B cell (primary cell): ENCODE results near the gene SCN4B. TPM values are rescaled to one million over a fixed set of nuclear protein-coding genes. Genes with fewer than 3 reads are reported as not detected.

Experiments used
- ATAC-seq: fragments of 200-7000 bp; cut with Tn5 transposase; one replicate; pipeline ENCODE4 v1.10.0; 2021; ENCODE audit warnings: low read depth, mild to moderate bottlenecking, moderate number of reproducible peaks, moderate library complexity
- CTCF ChIA-PET: fragments of 350-600 bp; sonication (Branson Sonifier 250); formaldehyde crosslinking; loops from one replicate; lab custom pipeline; 2021; ENCODE audit warnings: antibody characterized with exemption, inconsistent platforms; lab: Charles Lee
- POLR2A ChIA-PET: fragments of 350-600 bp; sonication (Branson Sonifier 250); formaldehyde crosslinking; loops from one replicate; lab custom pipeline; 2021; ENCODE audit warnings: antibody characterized with exemption; lab: Charles Lee
- DNase-seq: peaks from one replicate; pipeline ENCODE4 v3.0.0; 2013
- H2AFZ ChIP-seq: 2 replicates; pipeline ENCODE4 v1.6.1; 2012; ENCODE audit warnings: mild to moderate bottlenecking, low read depth, low read length; ENCODE audit not compliant: insufficient read depth, poor library complexity, severe bottlenecking
- H3K27ac ChIP-seq, 2 donors: 1 replicate in 1 of 2; 2 replicates in 1 of 2; pipeline ENCODE4 v1.5.1; 2012 to 2013; ENCODE audit warnings: low read length in 2 of 2, mild to moderate bottlenecking in 2 of 2, moderate library complexity in 1 of 2
- H3K27me3 ChIP-seq, 4 experiments: fragments of 200-600 bp in 1 of 4; sonication (generic) in 1 of 4; replicated peaks in 1 of 4; 1 replicate in 2 of 4; 2 replicates in 2 of 4; pipeline versions ENCODE4 v1.6.1 to v1.7.0; 2013 to 2016; ENCODE audit warnings: low read length in 3 of 4, mild to moderate bottlenecking in 2 of 4, mixed read lengths in 1 of 4, moderate library complexity in 1 of 4; ENCODE audit not compliant: insufficient read depth in 4 of 4, control insufficient read depth in 3 of 4; ENCODE audit errors: control extremely low read depth in 1 of 4
- H3K36me3 ChIP-seq, 2 experiments: replicated peaks in 1 of 2; 1 replicate in 1 of 2; 2 replicates in 1 of 2; pipeline versions ENCODE4 v1.6.1 to v1.7.1; 2013; ENCODE audit warnings: low read length in 1 of 2; ENCODE audit not compliant: insufficient read depth in 2 of 2, control insufficient read depth in 1 of 2; ENCODE audit errors: control extremely low read depth in 1 of 2, extremely low read depth in 1 of 2
- H3K4me1 ChIP-seq, 2 donors: fragments of 200-600 bp in 1 of 2; sonication (generic) in 1 of 2; 1 replicate in 1 of 2; 2 replicates in 1 of 2; pipeline versions ENCODE4 v1.5.1 to v1.6.1; 2013 to 2017; ENCODE audit warnings: low read length in 2 of 2; ENCODE audit not compliant: control insufficient read depth in 2 of 2, insufficient read depth in 2 of 2
- H3K4me2 ChIP-seq: replicated peaks from 2 replicates; pipeline ENCODE3; 2012; ENCODE audit warnings: mild to moderate bottlenecking, low read depth, low read length; ENCODE audit not compliant: poor library complexity, severe bottlenecking
- H3K4me3 ChIP-seq, 5 experiments: fragments of 200-600 bp in 1 of 5; sonication (generic) in 1 of 5; 1 replicate in 3 of 5; 2 replicates in 2 of 5; pipeline versions ENCODE4 v1.5.1 to v1.7.0; 2011 to 2016; ENCODE audit warnings: low read length in 4 of 5, mild to moderate bottlenecking in 4 of 5, low read depth in 2 of 5, control low read depth in 1 of 5, moderate library complexity in 1 of 5; ENCODE audit not compliant: insufficient read depth in 1 of 5; ENCODE audit errors: control extremely low read depth in 1 of 5, extremely low read depth in 1 of 5
- H3K79me2 ChIP-seq: fragments of 200-600 bp; sonication (generic); one replicate; pipeline ENCODE4 v1.6.0; 2016; ENCODE audit warnings: low read length; ENCODE audit not compliant: control insufficient read depth, insufficient read depth
- H3K9ac ChIP-seq: fragments of 200-600 bp; sonication (generic); 2 replicates; pipeline ENCODE4 v1.6.1; 2017; ENCODE audit warnings: mild to moderate bottlenecking, low read length, moderate library complexity
- H3K9me3 ChIP-seq, 3 donors: one replicate each; pipeline versions ENCODE4 v1.6.1 to v1.7.1; 2013; ENCODE audit warnings: low read length in 2 of 3; ENCODE audit not compliant: control insufficient read depth in 2 of 3, insufficient read depth in 1 of 3; ENCODE audit errors: control extremely low read depth in 1 of 3
- H4K20me1 ChIP-seq: 2 replicates; pipeline ENCODE4 v1.6.0; 2012; ENCODE audit warnings: mild to moderate bottlenecking, low read length; ENCODE audit not compliant: insufficient read depth, control insufficient read depth, poor library complexity, severe bottlenecking
- H3K27ac Mint-ChIP-seq: one replicate; pipeline ENCODE4 v1.8.0; 2021; ENCODE audit warnings: mixed read lengths
- H3K27me3 Mint-ChIP-seq: one replicate; pipeline ENCODE4 v1.8.0; 2021; ENCODE audit warnings: mixed read lengths
- H3K4me1 Mint-ChIP-seq: one replicate; pipeline ENCODE4 v1.8.0; 2021; ENCODE audit warnings: mixed read lengths
- H3K4me3 Mint-ChIP-seq: one replicate; pipeline ENCODE4 v1.8.0; 2021; ENCODE audit warnings: mixed read lengths
- H3K9me3 Mint-ChIP-seq: one replicate; pipeline ENCODE4 v1.8.0; 2022; ENCODE audit warnings: mixed read lengths; ENCODE audit not compliant: insufficient read depth
- EZH2 ChIP-seq: IDR thresholded peaks from 2 replicates; pipeline ENCODE4 v1.6.1; 2012; ENCODE audit warnings: borderline replicate concordance, low read depth, mild to moderate bottlenecking, moderate library complexity, low read length; ENCODE audit not compliant: insufficient read depth, poor library complexity, severe bottlenecking
- WGBS: methylation state at CpG from one replicate; pipeline ENCODE4 v1.1.5; 2013; ENCODE audit warnings: missing lambda C conversion rate; ENCODE audit not compliant: insufficient coverage; 5-methylcytosine and 5-hydroxymethylcytosine counted together
- intact Hi-C: fragments of 100-400 bp; cut with micrococcal nuclease; formaldehyde crosslinking; loops from one replicate; pipeline ENCODE4 v1.10.0; 2022
- polyA plus RNA-seq: library from polyadenylated mRNA; depleted of rRNA; stranded (reverse); fragments of >200 nt; gene quantifications from 2 replicates; pipeline ENCODE4 v1.2.3, GENCODE V29; 2012
- total RNA-seq, 2 donors: library from RNA; stranded (reverse); fragments of 120-200 nt in 1 of 2; gene quantifications; 1 replicate in 1 of 2; 2 replicates in 1 of 2; pipeline versions ENCODE4 v1.2.3 to v1.2.4, GENCODE V29; 2013 to 2022
- TF ChIP-seq, protein P1 (sequence below): fragments of 200-600 bp; IDR thresholded peaks from one replicate; pipeline ENCODE4 v1.8.0; 2022; ENCODE audit warnings: antibody characterized with exemption, mild to moderate bottlenecking

Gene SCN4B
- total and polyA plus RNA-seq, 2 donors (not counting 1 experiment from before 2014, with no cell fraction given), result not detected

DNA sequence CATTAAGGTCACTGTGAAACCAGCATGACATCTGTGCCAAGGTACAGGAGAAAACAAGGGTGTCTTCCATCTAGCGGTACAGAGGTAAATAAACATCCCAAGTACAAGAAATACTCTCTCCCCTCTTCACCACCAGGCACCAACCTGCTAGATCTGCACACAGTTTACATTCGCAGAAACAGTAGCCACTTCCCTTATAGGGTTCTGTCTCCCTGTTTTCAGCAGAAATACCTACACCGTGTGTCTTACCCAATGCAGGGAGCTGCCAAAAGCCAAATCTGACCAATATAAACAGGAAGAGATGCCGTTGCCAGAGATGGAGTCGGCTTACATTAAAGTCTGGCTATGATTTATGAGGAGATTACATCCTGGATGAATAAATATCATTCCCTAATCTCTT is 1.2 kb downstream of the SCN4B start:
- Histone ChIP-seq H3K27ac (no peak overlapping the region), H2AFZ (no peak overlapping the region), H3K27me3 (peaks cover 0 to 82% (median 36%) of the 10 kb centered on the region in 4 experiments), H3K79me2 (no peaks in the 10 kb centered on the region), H4K20me1 (no peaks in the 10 kb centered on the region), H3K4me1 (peaks cover 11 to 12% of the 10 kb centered on the region in 2 donors), H3K9ac (no peak overlapping the region), H3K4me2 (no peak overlapping the region), H3K9me3 (peaks cover 0 to 4% (median 0%) of the 10 kb centered on the region in 3 donors), H3K4me3 (no peak overlapping the region), H3K36me3 (no peaks in the 10 kb centered on the region)
- ATAC-seq (no peak), DNase-seq (no peak)
- POLR2A ChIA-PET, result no interaction called here
- TF ChIP-seq EZH2, result no peak
- TF ChIP-seq, protein P1, sequence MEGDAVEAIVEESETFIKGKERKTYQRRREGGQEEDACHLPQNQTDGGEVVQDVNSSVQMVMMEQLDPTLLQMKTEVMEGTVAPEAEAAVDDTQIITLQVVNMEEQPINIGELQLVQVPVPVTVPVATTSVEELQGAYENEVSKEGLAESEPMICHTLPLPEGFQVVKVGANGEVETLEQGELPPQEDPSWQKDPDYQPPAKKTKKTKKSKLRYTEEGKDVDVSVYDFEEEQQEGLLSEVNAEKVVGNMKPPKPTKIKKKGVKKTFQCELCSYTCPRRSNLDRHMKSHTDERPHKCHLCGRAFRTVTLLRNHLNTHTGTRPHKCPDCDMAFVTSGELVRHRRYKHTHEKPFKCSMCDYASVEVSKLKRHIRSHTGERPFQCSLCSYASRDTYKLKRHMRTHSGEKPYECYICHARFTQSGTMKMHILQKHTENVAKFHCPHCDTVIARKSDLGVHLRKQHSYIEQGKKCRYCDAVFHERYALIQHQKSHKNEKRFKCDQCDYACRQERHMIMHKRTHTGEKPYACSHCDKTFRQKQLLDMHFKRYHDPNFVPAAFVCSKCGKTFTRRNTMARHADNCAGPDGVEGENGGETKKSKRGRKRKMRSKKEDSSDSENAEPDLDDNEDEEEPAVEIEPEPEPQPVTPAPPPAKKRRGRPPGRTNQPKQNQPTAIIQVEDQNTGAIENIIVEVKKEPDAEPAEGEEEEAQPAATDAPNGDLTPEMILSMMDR, result no peak
- WGBS, result 71% methylated on average over 3 of the region's 5 CpGs
- no peaks in the 10 kb centered on the region for H3K9me3 Mint-ChIP-seq
- no peak overlapping the region for H3K4me3 Mint-ChIP-seq
- H3K27me3 Mint-ChIP-seq, result peaks cover 64% of the 10 kb centered on the region
- intact Hi-C loops, result no loop called here
- peaks cover 10% of the 10 kb centered on the region for H3K4me1 Mint-ChIP-seq
- CTCF ChIA-PET, result no interaction called here
- H3K27ac Mint-ChIP-seq, result no peak overlapping the region

DNA sequence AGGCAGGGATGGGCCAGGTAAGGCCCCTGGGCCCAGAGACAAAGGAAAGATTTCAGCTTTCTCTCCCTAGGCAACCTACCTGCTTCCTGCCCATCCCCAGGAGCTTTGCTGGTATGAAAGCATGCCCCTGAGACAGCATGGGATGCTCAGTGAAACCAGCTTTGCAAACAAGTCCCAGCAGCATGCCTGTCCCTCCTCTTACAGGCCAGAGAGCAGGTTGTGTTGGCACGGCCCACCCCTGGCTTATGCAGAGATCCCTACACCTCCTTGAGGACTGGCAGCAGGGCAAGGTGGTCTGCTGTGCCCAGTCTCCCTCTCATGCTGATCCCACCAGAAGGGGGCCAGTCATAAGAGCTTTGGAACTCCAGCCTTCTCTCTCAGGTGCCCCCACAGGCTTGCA is 3.1 kb downstream of the SCN4B start:
- H3K9ac ChIP-seq, result no peak overlapping the region
- H3K36me3 ChIP-seq, result no peaks in the 10 kb centered on the region
- peaks cover 11 to 18% of the 10 kb centered on the region in 2 donors for H3K4me1 ChIP-seq
- H3K27ac ChIP-seq, result no peak overlapping the region
- CTCF ChIA-PET, result interaction anchor here (8.7 kb wide), 1 partner anchor 22 kb away, joined by 96 read pairs; no protein-coding TSS in a partner anchor
- H3K9me3 ChIP-seq, result no peaks in the 10 kb centered on the region
- no peaks in the 10 kb centered on the region for H4K20me1 ChIP-seq
- no peak overlapping the region for H3K27ac Mint-ChIP-seq
- H3K4me3 Mint-ChIP-seq, result no peak overlapping the region
- H3K4me1 Mint-ChIP-seq, result peaks cover 16% of the 10 kb centered on the region
- H3K9me3 Mint-ChIP-seq, result no peaks in the 10 kb centered on the region
- DNase-seq (no peak), ATAC-seq (no peak)
- POLR2A ChIA-PET, result no interaction called here
- H3K4me2 ChIP-seq, result no peak overlapping the region
- H3K4me3 ChIP-seq, result no peak overlapping the region
- WGBS, result 71% methylated on average over 1 of the region's 1 CpG
- intact Hi-C loops, result no loop called here
- H3K27me3 ChIP-seq, result peaks cover 0 to 86% (median 30%) of the 10 kb centered on the region in 4 experiments
- H2AFZ ChIP-seq, result no peak overlapping the region
- H3K79me2 ChIP-seq, result no peaks in the 10 kb centered on the region
- TF ChIP-seq, protein P1, result no peak
- no peak for TF ChIP-seq EZH2
- peaks cover 61% of the 10 kb centered on the region for H3K27me3 Mint-ChIP-seq
